SK-N-SH (cell line): Measurements from ENCODE around the gene HS3ST5.

Experiments
- MXI1 ChIP-seq: IDR thresholded peaks from 2 replicates; pipeline ENCODE4 v1.6.1; 2012; ENCODE audit warnings: mild to moderate bottlenecking, low read depth, low read length, improper control_type of control experiment
- TAF1 ChIP-seq: IDR thresholded peaks from 2 replicates; pipeline ENCODE4 v1.6.1; 2012; ENCODE audit warnings: low read depth, mild to moderate bottlenecking, low read length, moderate library complexity, borderline replicate concordance
- TF ChIP-seq, protein P1 (sequence below): fragments of 200-600 bp; sonication (generic); IDR thresholded peaks from 2 replicates; pipeline ENCODE4 v1.6.1; 2017; ENCODE audit warnings: antibody characterized with exemption, mild to moderate bottlenecking, moderate library complexity
- TF ChIP-seq, protein P2 (sequence below): IDR thresholded peaks from 2 replicates; pipeline ENCODE4 v1.4.0; 2012; ENCODE audit warnings: low read depth

DNA sequence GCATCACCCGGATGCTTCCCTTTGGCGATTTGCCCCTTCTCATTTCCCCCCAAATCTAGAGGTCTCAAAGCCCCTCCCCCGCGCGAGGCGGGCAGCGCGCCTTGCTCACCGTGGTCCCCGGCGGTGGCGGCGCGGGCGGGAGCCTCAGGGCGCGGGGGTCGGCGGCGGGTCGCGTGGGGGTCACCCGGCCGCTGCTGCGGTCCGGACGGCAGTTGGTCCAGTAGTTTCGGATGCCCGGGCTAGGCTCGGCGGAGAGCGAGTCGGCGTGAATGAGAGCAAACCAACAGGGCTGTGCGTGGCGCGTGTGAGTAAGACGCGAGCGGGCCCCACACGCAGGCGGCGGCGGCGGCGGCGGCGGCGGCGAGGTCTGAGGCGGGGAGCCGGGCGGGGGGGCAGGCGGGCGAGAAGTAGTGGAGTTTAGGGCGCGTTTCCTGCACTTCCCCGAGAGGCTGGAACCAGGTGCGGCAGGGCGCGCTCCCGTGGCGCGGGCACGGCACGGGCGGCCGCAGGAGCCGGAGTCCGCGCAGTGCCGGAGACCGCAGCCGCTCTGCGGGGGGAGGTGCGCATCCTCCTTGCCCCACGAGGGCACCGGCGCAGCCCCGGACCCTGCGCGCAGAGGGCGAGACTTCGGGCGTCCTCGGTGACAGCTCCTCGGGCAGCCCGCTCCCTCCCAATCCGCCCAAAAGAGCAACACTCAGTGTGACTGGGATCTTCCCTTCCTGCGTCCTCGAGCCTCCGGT, 567 bp downstream of the HS3ST5 start:
- TF ChIP-seq MXI1 = no peak
- TF ChIP-seq, protein P1, sequence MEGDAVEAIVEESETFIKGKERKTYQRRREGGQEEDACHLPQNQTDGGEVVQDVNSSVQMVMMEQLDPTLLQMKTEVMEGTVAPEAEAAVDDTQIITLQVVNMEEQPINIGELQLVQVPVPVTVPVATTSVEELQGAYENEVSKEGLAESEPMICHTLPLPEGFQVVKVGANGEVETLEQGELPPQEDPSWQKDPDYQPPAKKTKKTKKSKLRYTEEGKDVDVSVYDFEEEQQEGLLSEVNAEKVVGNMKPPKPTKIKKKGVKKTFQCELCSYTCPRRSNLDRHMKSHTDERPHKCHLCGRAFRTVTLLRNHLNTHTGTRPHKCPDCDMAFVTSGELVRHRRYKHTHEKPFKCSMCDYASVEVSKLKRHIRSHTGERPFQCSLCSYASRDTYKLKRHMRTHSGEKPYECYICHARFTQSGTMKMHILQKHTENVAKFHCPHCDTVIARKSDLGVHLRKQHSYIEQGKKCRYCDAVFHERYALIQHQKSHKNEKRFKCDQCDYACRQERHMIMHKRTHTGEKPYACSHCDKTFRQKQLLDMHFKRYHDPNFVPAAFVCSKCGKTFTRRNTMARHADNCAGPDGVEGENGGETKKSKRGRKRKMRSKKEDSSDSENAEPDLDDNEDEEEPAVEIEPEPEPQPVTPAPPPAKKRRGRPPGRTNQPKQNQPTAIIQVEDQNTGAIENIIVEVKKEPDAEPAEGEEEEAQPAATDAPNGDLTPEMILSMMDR = no peak
- TF ChIP-seq TAF1 = no peak
- TF ChIP-seq, protein P2, sequence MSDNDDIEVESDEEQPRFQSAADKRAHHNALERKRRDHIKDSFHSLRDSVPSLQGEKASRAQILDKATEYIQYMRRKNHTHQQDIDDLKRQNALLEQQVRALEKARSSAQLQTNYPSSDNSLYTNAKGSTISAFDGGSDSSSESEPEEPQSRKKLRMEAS = no peak
